Measurements from ENCODE around the gene LUC7L3.
"Not testable (repeated sequence)": the region's sequence is repeated elsewhere in the genome, so short reads cannot be mapped to it uniquely, and the experiment has no call there.

LUC7L3 gene

GRCh38 chr17:50798424-50799288 is 79.3 kb downstream of the LUC7L3 start:
- no peaks in the 10 kb centered on the region for H3K36me3 ChIP-seq (replicated peaks)
- H3K27ac ChIP-seq: no peak overlapping the region
- no peak for DNase-seq
- in situ Hi-C loops (cut with HindIII; ENCODE audit: low pct_ligation_motif_present, low sequenced_read_pairs): no loop called here
- no peak for TF ChIP-seq CTCF (IDR thresholded peaks at IDR 0.05; ENCODE audit: low read depth, low read length, missing control alignments)
- no peaks in the 10 kb centered on the region for H3K27me3 ChIP-seq (replicated peaks)
- H3K4me3 ChIP-seq (ENCODE audit: low read depth, low read length): no peak overlapping the region

DNA sequence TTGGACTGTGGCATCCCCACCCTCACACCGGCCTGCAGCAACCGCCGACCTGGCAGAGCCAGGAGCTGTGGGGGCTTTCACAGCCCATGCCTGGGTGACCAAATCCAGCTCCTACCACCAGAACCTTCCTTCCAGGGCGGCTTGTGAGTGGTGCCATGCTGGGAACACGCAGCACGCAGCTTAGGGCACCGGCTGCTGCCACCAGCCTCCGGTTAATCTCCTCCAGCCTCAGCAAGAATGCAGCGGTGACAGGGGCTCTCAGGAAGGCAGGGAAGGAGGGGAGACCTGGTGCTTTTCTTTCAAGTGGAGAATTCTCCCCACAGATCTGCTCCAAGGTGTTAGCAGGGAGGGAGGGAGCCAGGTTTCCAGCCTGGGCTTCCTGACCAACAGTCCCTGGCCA is 80.2 kb downstream of the LUC7L3 start:
- in situ Hi-C loops (cut with HindIII; ENCODE audit: low pct_ligation_motif_present, low sequenced_read_pairs): no loop called here
- Histone ChIP-seq H3K27ac (no peak overlapping the region), H3K4me3 (ENCODE audit: low read depth, low read length) (no peak overlapping the region), H3K27me3 (replicated peaks) (no peaks in the 10 kb centered on the region), H3K36me3 (replicated peaks) (no peaks in the 10 kb centered on the region)
- no peak for DNase-seq
- TF ChIP-seq CTCF (IDR thresholded peaks at IDR 0.05; ENCODE audit: low read depth, low read length, missing control alignments): no peak

DNA sequence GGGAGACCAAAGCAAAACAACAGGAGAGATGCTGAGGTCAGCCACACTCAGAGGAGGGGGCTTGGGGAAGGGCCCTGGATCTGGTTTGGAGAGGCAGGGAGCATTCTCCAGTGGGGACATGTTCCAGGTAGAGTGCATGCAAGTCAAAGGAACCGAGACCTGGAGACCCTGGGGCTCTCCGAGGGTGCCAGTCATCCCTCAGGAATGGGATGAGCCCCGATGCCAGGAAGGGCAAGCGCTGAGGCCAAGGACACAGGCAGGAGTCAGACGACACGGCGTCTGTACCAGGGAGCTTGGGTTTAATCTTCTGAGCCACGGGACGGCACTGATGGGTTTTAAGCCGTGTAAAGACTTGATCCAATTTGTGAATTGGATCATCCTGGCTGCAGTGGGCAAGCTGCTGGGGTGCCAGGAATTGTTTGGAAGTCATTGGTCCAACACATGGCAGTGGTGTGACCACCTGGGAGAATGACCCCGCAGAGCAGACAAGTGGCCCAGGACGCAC is 80.8 kb downstream of the LUC7L3 start:
- no peaks in the 10 kb centered on the region for H3K36me3 ChIP-seq (replicated peaks)
- H3K27me3 ChIP-seq (replicated peaks): no peaks in the 10 kb centered on the region
- H3K4me3 ChIP-seq (ENCODE audit: low read depth, low read length): no peak overlapping the region
- H3K27ac ChIP-seq: no peak overlapping the region
- in situ Hi-C loops (cut with HindIII; ENCODE audit: low pct_ligation_motif_present, low sequenced_read_pairs): no loop called here
- no peak for TF ChIP-seq CTCF (IDR thresholded peaks at IDR 0.05; ENCODE audit: low read depth, low read length, missing control alignments)
- DNase-seq: no peak

DNA sequence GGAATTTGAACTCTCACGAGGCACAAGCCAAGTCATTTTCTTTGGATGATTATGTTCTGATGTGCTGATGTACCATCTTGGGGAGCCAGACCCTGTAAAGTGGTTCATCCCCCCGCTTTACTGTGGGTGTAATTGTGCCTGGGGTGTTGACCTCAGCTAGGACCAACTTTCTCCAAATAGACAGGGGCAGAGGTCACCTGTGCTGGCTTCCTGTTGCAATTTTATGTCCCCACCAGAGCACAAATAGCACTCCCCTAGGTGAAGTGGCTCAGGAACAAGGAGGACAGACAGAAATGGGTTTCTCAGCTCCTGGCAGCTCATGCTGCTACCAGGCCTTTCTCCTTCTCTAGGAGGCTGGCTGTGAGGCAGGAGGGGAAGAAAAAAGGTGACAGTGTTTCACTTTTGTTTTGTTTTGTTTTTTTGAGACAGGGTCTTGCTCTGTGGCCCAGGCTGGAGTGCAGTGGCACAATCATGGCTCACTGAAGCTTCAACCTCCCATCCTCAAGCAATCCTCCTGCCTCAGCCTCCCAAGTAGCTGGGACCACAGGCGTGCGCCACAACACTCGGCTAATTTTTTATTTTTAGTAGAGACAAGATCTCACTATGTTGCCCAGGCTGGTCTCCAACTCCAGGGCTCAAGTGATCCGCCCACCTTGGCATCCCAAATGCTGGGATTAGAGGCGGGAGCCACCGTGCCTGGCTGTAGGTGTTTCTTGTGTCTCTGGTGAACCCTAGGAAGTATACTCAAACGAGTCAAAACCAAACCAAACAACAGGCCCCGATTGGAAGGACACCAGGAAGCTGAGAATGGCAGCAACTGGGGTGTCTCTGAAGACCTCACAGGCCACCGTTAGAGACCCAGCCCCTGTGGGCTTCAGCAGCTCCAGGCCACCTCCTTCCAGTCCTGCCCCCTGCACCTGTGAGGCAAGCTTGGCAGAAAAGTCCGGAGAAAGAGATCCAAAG is 83.5 kb downstream of the LUC7L3 start:
- in situ Hi-C loops (cut with HindIII; ENCODE audit: low pct_ligation_motif_present, low sequenced_read_pairs): no loop called here
- H3K36me3 ChIP-seq (replicated peaks): no peaks in the 10 kb centered on the region
- no peak overlapping the region for H3K4me3 ChIP-seq (ENCODE audit: low read depth, low read length)
- TF ChIP-seq CTCF (IDR thresholded peaks at IDR 0.05; ENCODE audit: low read depth, low read length, missing control alignments): no peak
- DNase-seq: no peak
- H3K27me3 ChIP-seq (replicated peaks): no peaks in the 10 kb centered on the region
- no peak overlapping the region for H3K27ac ChIP-seq

- in situ Hi-C loops (cut with HindIII; ENCODE audit: low pct_ligation_motif_present, low sequenced_read_pairs): no loop called here
- H3K27ac ChIP-seq: no peak overlapping the region
Observed at GRCh38 chr17:50803676-50804075, 84.3 kb downstream of the LUC7L3 start.

GRCh38 chr17:50804749-50805475 is 85.5 kb downstream of the LUC7L3 start:
- H3K36me3 ChIP-seq (replicated peaks); in situ Hi-C loops (cut with HindIII; ENCODE audit: low pct_ligation_motif_present, low sequenced_read_pairs); H3K27me3 ChIP-seq (replicated peaks); H3K27ac ChIP-seq; DNase-seq; H3K4me3 ChIP-seq (ENCODE audit: low read depth, low read length): not testable (repeated sequence)

More at GRCh38 chr17:50803676-50804075, 84.3 kb downstream of the LUC7L3 start:
- no peak overlapping the region for H3K4me3 ChIP-seq (ENCODE audit: low read depth, low read length)
- DNase-seq: no peak
- no peaks in the 10 kb centered on the region for H3K27me3 ChIP-seq (replicated peaks)
- no peaks in the 10 kb centered on the region for H3K36me3 ChIP-seq (replicated peaks)
- no peak for TF ChIP-seq CTCF (IDR thresholded peaks at IDR 0.05; ENCODE audit: low read depth, low read length, missing control alignments)
